A549 (cell line): ENCODE results near the gene ZFC3H1. TPM values are rescaled to one million over a fixed set of nuclear protein-coding genes. Genes with fewer than 3 reads are reported as not detected.

ENCODE experiments used
- ATAC-seq, 2 experiments: fragments of 200-7000 bp in 1 of 2; fragments of >200 bp in 1 of 2; cut with Nextera tagmentation in 1 of 2; cut with Tn5 transposase in 1 of 2; 3 replicates each; pipeline versions ENCODE4 v1.8.0 to v1.9.1; 2018 to 2020; ENCODE audit warnings: mild to moderate bottlenecking in 1 of 2, moderate library complexity in 1 of 2
- CTCF ChIA-PET: fragments of 300-600 bp; sonication (Branson Sonifier 250); formaldehyde crosslinking; extraction: SDS; loops from one replicate; lab custom pipeline; 2021; ENCODE audit warnings: antibody characterized with exemption, inconsistent platforms; lab: Yijun Ruan, JAX
- POLR2A ChIA-PET: fragments of 350-600 bp; formaldehyde crosslinking; extraction: SDS; loops from one replicate; lab custom pipeline; 2021; ENCODE audit warnings: antibody characterized with exemption, inconsistent platforms; lab: Yijun Ruan, JAX
- DNase-seq, 2 experiments: peaks; one replicate each; pipeline versions ENCODE4 v3.0.0 to v3.0.0-alpha.2; 2011 to 2016; ENCODE audit warnings: low read depth in 1 of 2, low spot score in 1 of 2
- FAIRE-seq: peaks from 2 replicates; lab custom pipeline; 2011; peaks lifted over from hg19 to GRCh38; lab: Jason Lieb, UNC
- H3K27ac ChIP-seq, 2 experiments: fragments of >200 bp; sonication (Bioruptor Twin); formaldehyde crosslinking; 3 replicates each; pipeline ENCODE4 v1.5.1; 2016 to 2017
- H3K4me1 ChIP-seq: fragments of >200 bp; sonication (Bioruptor Twin); formaldehyde crosslinking; 3 replicates; pipeline ENCODE4 v1.6.1; 2016
- H3K4me2 ChIP-seq: fragments of >200 bp; sonication (Bioruptor Twin); formaldehyde crosslinking; 3 replicates; pipeline ENCODE4 v1.6.1; 2016
- H3K4me3 ChIP-seq: fragments of >200 bp; sonication (Bioruptor Twin); formaldehyde crosslinking; 3 replicates; pipeline ENCODE4 v1.5.1; 2016
- H3K9me3 ChIP-seq: fragments of >200 bp; sonication (Bioruptor Twin); formaldehyde crosslinking; 3 replicates; pipeline ENCODE4 v1.6.1; 2016
- CBX2 ChIP-seq: fragments of 200-600 bp; sonication (generic); IDR thresholded peaks from 2 replicates; pipeline ENCODE4 v1.6.1; 2016; ENCODE audit warnings: low read depth, mild to moderate bottlenecking, borderline replicate concordance
- E2F6 ChIP-seq: IDR thresholded peaks from 2 replicates; pipeline ENCODE4 v1.6.1; 2012; ENCODE audit warnings: low read depth, borderline replicate concordance
- EHMT2 ChIP-seq: fragments of 200-600 bp; sonication (generic); IDR thresholded peaks from 2 replicates; pipeline ENCODE4 v1.6.1; 2016; ENCODE audit warnings: antibody characterized with exemption, low read depth, mild to moderate bottlenecking, moderate library complexity
- FOSL2 ChIP-seq, 2 experiments: fragments of 450-650 bp in 1 of 2; fragments of >200 bp in 1 of 2; sonication (Bioruptor Twin) in 1 of 2; formaldehyde crosslinking; IDR thresholded peaks; 2 replicates each; pipeline versions ENCODE4 v1.5.0 to v1.6.1; 2016 to 2020; ENCODE audit warnings: mild to moderate bottlenecking in 1 of 2, moderate library complexity in 1 of 2
- GATA3 ChIP-seq: IDR thresholded peaks from 2 replicates; pipeline ENCODE4 v1.6.1; 2012; ENCODE audit warnings: borderline replicate concordance
- HMGXB4 ChIP-seq: fragments of 250-450 bp; sonication (Bioruptor Pico); IDR thresholded peaks from 2 replicates; pipeline ENCODE4 v1.5.0; 2021; ENCODE audit warnings: mild to moderate bottlenecking, moderate library complexity, borderline replicate concordance
- MAFK ChIP-seq: fragments of 450-650 bp; IDR thresholded peaks from 2 replicates; pipeline ENCODE4 v1.6.1; 2014; ENCODE audit not compliant: partially characterized antibody
- NFE2L2 ChIP-seq: fragments of 150-350 bp; conservative IDR thresholded peaks from 2 replicates; pipeline ENCODE4 v1.6.1; 2014; ENCODE audit warnings: low read length
- PBX3 ChIP-seq: IDR thresholded peaks from 2 replicates; pipeline ENCODE4 v1.6.1; 2012
- RARB ChIP-seq: fragments of 250-450 bp; sonication (Bioruptor Pico); IDR thresholded peaks from 2 replicates; pipeline ENCODE4 v1.8.0; 2021; ENCODE audit warnings: mild to moderate bottlenecking, moderate library complexity
- RCOR1 ChIP-seq: fragments of 150-350 bp; IDR thresholded peaks from 2 replicates; pipeline ENCODE4 v1.6.1; 2014; ENCODE audit warnings: antibody characterized with exemption, low read length, low read depth
- RFX5 ChIP-seq: fragments of 450-650 bp; IDR thresholded peaks from 2 replicates; pipeline ENCODE4 v1.7.1; 2014; ENCODE audit warnings: antibody characterized with exemption, mild to moderate bottlenecking, moderate library complexity
- RNF2 ChIP-seq: fragments of 200-600 bp; sonication (generic); IDR thresholded peaks from 2 replicates; pipeline ENCODE4 v1.6.1; 2016; ENCODE audit warnings: low read depth, mild to moderate bottlenecking, antibody characterized with exemption, moderate library complexity, borderline replicate concordance
- USF2 ChIP-seq: fragments of 450-650 bp; IDR thresholded peaks from 2 replicates; pipeline ENCODE4 v1.6.1; 2014; ENCODE audit warnings: antibody characterized with exemption
- ZSCAN20 ChIP-seq: fragments of 250-450 bp; sonication (Bioruptor Pico); IDR thresholded peaks from 2 replicates; pipeline ENCODE4 v1.8.0; 2022; ENCODE audit warnings: mild to moderate bottlenecking, moderate library complexity
- WGBS: methylation state at CpG from one replicate; pipeline ENCODE4 v1.1.6; 2017; ENCODE audit errors: missing lambda C conversion rate; 5-methylcytosine and 5-hydroxymethylcytosine counted together
- polyA plus RNA-seq, 4 experiments: library from polyadenylated mRNA; depleted of rRNA in 3 of 4; stranded (reverse); fragments of >200 nt; fragmentation: RNase III in 1 of 4; extraction: RNeasy Plus Mini Kit Qiagen cat#74134 plus additional on column Dnase treatment in 1 of 4; gene quantifications; 2 replicates in 3 of 4; 3 replicates in 1 of 4; pipeline ENCODE4 v1.2.3, GENCODE V29; 2011 to 2017
- TF ChIP-seq, protein P1 (sequence below): fragments of 150-350 bp; IDR thresholded peaks from 2 replicates; pipeline ENCODE4 v1.6.1; 2014; ENCODE audit warnings: low read depth, mild to moderate bottlenecking, low read length

Gene ZFC3H1
- polyA plus RNA-seq, 2 of the 4 experiments (the other 2 are of a cell fraction) = 18.9 to 58.3 TPM

- ChIA-PET CTCF (interaction anchor here (1.1 kb wide), 1 partner anchor 91 kb away, joined by 6 read pairs; no protein-coding TSS in a partner anchor), POLR2A (no interaction called here)
- ATAC-seq (no peak), FAIRE-seq (no peak), DNase-seq (no peak)
- Histone ChIP-seq H3K27ac (no peak overlapping the region), H3K4me1 (no peaks in the 10 kb centered on the region; the same call in 2 of the 3 replicates), H3K4me3 (no peak overlapping the region), H3K4me2 (no peak overlapping the region), H3K9me3 (peaks cover 16% of the 10 kb centered on the region)
- WGBS = 92% methylated on average over 1 of the region's 1 CpG
- TF ChIP-seq GATA3 = no peak
- TF ChIP-seq, protein P1, sequence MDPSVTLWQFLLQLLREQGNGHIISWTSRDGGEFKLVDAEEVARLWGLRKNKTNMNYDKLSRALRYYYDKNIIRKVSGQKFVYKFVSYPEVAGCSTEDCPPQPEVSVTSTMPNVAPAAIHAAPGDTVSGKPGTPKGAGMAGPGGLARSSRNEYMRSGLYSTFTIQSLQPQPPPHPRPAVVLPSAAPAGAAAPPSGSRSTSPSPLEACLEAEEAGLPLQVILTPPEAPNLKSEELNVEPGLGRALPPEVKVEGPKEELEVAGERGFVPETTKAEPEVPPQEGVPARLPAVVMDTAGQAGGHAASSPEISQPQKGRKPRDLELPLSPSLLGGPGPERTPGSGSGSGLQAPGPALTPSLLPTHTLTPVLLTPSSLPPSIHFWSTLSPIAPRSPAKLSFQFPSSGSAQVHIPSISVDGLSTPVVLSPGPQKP = no peak
- TF ChIP-seq EHMT2 = no peak
- no peak for TF ChIP-seq USF2
- TF ChIP-seq CBX2 = no peak
- TF ChIP-seq FOSL2 (IDR thresholded peaks at IDR 0.05) = no peak
- TF ChIP-seq FOSL2 (CRISPR knock-in tag; IDR thresholded peaks at IDR 0.05) = no peak
- no peak for TF ChIP-seq PBX3
- no peak for TF ChIP-seq HMGXB4
- no peak for TF ChIP-seq E2F6
- TF ChIP-seq RARB (CRISPR knock-in tag) = no peak
Measured at GRCh38 chr12:71655907-71656306, 7.7 kb downstream of the ZFC3H1 start.

GRCh38 chr12:71655495-71655894 lies 8.2 kb downstream of the ZFC3H1 start:
- no peak overlapping the region for H3K27ac ChIP-seq
- CTCF ChIA-PET = interaction anchor here (1.1 kb wide), 1 partner anchor 19 kb away, joined by 4 read pairs; no protein-coding TSS in a partner anchor
- H3K4me3 ChIP-seq = no peak overlapping the region
- FAIRE-seq (no peak), DNase-seq (no peak), ATAC-seq (no peak)
- 88% methylated on average over 1 of the region's 1 CpG for WGBS
- no peak overlapping the region for H3K4me2 ChIP-seq
- TF ChIP-seq RFX5 = no peak
- TF ChIP-seq USF2 = no peak
- no peak for TF ChIP-seq RNF2
- no peak for TF ChIP-seq NFE2L2
- no peak for TF ChIP-seq MAFK
- TF ChIP-seq ZSCAN20 (CRISPR knock-in tag) = no peak
- no peak for TF ChIP-seq RCOR1
- no peaks in the 10 kb centered on the region; the same call in 2 of the 3 replicates for H3K4me1 ChIP-seq
- H3K9me3 ChIP-seq = peaks cover 16% of the 10 kb centered on the region
- POLR2A ChIA-PET = no interaction called here
